ENCODE results near the gene CD9.

- TF ChIP-seq CTCF (IDR thresholded peaks at IDR 0.05 in 4 of 5, conservative IDR thresholded peaks at IDR 0.05 in 1 of 5) (no peak), POLR2A (IDR thresholded peaks at IDR 0.05) (no peak)
Measured at GRCh38 chr12:6235906-6236640, 35.9 kb downstream of the CD9 start.

All from gastrocnemius medialis (tissue), 4 donors.